Gastrocnemius medialis (tissue), 4 donors: ENCODE data around the gene COL23A1.

Experiments
- CTCF ChIP-seq, 5 experiments: fragments of 450-650 bp in 3 of 5; fragments of 200-600 bp in 2 of 5; sonication (generic) in 2 of 5; IDR thresholded peaks in 4 of 5; conservative IDR thresholded peaks in 1 of 5; 1 replicate in 4 of 5; 2 replicates in 1 of 5; pipeline ENCODE4 v1.5.1; 2016 to 2019; ENCODE audit warnings: antibody characterized with exemption in 5 of 5, mild to moderate bottlenecking in 3 of 5, moderate library complexity in 3 of 5
- POLR2A ChIP-seq, 2 donors: fragments of 450-650 bp; IDR thresholded peaks; one replicate each; pipeline ENCODE4 v1.6.1; 2017; ENCODE audit warnings: antibody characterized with exemption in 2 of 2, mild to moderate bottlenecking in 2 of 2, moderate library complexity in 2 of 2

- no peak for TF ChIP-seq POLR2A (IDR thresholded peaks at IDR 0.05)
- TF ChIP-seq CTCF (IDR thresholded peaks at IDR 0.05 in 4 of 5, conservative IDR thresholded peaks at IDR 0.05 in 1 of 5), result no peak
Measured at GRCh38 chr5:178572617-178573016, 17.6 kb downstream of the COL23A1 start.
